22Rv1 (cell line): ENCODE data around the gene AP3M1.
"Not testable (repeated sequence)": the region's sequence is repeated elsewhere in the genome, so short reads cannot be mapped to it uniquely, and the experiment has no call there.

Experiments
- H3K27ac ChIP-seq: fragments of 450-650 bp; 2 replicates; pipeline ENCODE4 v1.5.1; 2017
- ZFX ChIP-seq: fragments of 450-650 bp; IDR thresholded peaks from 2 replicates; pipeline ENCODE4 v1.6.1; 2017; ENCODE audit warnings: antibody characterized with exemption, borderline replicate concordance
- TF ChIP-seq, protein P1 (sequence below): fragments of 450-650 bp; IDR thresholded peaks from 2 replicates; pipeline ENCODE4 v1.5.1; 2017; ENCODE audit warnings: mild to moderate bottlenecking

The AP3M1 gene

DNA sequence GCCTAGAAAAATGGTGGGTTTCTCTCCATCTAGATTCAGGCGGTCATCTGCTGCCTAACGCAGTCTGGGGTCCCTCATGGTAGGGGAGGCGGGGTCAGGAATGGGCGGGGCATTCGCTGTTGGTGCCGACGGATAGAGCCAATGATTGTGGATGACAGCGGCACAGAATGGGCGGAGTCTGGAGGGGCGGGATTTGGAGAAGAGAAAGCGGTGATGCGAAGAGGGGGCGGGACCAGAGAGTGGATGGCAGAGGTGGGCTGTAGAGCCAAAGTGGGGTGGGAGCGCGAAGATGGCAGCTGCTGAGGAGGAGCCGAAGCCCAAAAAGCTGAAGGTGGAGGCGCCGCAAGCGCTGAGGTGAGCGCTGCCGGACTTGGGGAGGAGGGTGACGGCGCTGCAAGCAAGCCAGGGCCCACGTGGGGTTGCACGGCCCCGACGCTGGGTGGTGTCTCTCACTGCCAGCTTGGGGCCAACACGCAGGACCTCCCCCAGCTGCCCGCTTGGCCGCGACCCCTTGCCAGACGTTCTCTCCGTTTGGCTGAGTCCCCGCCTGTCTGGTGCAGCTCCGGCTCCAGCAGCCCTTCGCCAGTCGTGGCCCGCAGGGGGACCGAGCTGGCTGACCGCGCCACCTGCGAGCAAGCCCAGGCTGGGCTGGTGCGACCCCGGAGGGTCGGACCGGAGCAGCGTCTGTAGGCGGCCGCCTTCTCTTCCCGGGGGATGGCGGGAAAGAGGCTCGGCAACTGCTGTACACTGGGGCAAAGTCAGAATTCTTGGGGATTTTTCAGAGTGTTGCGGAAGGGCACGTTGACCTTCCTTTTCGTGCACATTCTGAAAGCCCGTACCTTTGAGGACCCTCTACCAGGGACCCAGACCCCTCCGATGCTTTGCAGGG, 606 bp upstream of the AP3M1 start, which contains the start of gene ADK:
Gene ADK, plus strand, starts transcription at position 232 of the 889 bp plus-strand sequence. Its CDS starts 58 bp downstream, at position 290.
- TF ChIP-seq, protein P1, sequence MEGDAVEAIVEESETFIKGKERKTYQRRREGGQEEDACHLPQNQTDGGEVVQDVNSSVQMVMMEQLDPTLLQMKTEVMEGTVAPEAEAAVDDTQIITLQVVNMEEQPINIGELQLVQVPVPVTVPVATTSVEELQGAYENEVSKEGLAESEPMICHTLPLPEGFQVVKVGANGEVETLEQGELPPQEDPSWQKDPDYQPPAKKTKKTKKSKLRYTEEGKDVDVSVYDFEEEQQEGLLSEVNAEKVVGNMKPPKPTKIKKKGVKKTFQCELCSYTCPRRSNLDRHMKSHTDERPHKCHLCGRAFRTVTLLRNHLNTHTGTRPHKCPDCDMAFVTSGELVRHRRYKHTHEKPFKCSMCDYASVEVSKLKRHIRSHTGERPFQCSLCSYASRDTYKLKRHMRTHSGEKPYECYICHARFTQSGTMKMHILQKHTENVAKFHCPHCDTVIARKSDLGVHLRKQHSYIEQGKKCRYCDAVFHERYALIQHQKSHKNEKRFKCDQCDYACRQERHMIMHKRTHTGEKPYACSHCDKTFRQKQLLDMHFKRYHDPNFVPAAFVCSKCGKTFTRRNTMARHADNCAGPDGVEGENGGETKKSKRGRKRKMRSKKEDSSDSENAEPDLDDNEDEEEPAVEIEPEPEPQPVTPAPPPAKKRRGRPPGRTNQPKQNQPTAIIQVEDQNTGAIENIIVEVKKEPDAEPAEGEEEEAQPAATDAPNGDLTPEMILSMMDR: peak; percentile 46
- TF ChIP-seq ZFX: no peak
- peak within 1 kb of the TSS; percentile 93 for H3K27ac ChIP-seq

DNA sequence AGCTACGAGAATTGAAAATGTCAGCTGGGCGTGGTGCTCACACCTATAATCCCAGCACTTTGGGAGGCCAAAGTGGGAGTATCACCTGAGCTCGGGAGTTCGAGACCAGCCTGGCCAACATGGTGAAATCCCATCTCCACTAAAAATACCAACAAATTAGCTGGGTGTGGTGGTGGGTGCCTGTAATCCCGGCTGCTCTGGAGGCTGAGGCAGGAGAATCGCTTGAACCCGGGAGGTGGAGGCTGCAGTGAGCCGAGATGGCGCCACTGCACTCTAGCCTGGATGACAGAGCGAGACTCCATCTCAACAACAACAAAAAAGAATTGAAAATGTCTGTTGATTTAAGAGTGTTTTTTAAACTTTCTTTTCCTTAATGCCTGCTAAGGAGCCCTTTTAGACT, 3.6 kb downstream of the AP3M1 start:
- H3K27ac ChIP-seq: not testable (repeated sequence)

DNA sequence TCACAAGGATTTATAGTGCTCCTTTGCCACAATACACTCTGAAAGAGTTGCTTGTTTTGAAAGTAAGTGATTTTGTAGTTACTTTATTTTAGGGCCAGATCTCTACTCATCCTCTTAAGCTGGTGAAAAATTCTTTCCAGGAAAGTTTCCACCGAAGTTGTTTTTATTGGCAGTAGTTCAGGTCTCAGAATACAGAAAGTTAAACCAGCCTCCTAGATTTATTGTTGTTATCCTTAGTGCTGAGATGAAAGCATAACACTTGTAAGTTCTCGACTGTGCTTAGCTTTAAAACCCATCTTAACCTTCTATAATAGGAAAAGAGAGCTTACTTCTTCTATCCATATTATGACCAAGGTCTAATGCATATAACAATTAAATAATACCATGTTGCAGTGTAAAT, 5.5 kb downstream of the AP3M1 start:
- no peak overlapping the region for H3K27ac ChIP-seq
- TF ChIP-seq ZFX: no peak
- TF ChIP-seq, protein P1: no peak

DNA sequence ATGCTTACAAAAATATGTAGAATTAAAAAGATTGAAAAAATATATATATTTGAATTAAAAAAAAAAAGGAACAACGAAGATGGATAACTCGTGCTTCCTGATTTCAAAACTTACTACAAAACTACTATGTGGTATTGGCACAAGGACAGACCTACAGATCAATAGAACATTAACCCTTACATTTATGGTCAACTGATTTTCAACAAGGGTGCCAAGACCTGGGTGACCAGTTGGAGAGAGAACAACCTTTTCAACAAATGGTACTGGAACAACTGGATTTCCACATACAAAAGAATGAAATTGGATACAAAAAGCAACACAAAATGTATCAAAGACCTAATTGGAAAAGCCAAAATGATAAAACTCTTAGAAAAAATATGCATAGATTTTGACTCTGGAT, 10.1 kb downstream of the AP3M1 start:
- H3K27ac ChIP-seq: no peak overlapping the region
- TF ChIP-seq, protein P1: no peak
- TF ChIP-seq ZFX: no peak

DNA sequence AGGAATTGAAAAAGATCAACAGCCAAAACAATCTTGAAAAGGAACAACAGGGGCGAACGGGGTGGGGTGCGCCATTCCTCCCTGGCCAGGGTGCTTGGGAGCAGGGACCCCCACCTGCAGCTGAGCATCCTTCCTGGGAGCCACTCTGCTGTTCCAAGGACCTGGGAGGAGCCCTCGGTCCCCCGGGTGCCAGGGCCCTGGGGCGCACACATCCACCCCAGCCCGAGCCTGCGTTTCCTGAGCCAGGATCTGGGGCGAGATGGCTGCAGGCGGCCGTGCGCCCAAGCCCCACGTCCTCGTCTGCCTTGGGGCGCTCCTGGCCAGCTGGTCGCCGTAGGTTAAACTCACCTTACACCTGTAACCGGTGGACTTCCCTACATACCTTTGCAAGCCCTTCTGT, 10.6 kb downstream of the AP3M1 start:
- no peak for TF ChIP-seq ZFX
- TF ChIP-seq, protein P1: no peak
- no peak overlapping the region for H3K27ac ChIP-seq

DNA sequence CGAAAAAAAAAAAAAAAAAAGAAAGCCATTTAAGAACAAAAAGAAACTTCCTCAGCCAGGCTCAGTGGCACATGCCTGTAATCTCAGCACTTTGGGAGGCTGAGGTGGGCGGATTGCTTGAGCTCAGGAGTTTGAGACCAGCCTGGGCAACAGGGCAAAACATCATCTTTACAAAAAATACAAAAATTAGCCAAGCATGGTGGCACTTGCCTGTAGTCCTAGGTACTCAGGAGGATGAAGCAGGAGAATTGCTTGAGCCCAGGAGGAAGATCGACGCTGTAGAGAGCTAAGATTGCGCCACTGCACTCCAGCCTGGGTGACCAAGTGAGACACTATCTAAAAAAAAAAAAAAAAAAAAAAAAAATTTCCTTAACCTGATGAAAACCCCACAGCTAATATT, 12.0 kb downstream of the AP3M1 start:
- H3K27ac ChIP-seq: not testable (repeated sequence)

DNA sequence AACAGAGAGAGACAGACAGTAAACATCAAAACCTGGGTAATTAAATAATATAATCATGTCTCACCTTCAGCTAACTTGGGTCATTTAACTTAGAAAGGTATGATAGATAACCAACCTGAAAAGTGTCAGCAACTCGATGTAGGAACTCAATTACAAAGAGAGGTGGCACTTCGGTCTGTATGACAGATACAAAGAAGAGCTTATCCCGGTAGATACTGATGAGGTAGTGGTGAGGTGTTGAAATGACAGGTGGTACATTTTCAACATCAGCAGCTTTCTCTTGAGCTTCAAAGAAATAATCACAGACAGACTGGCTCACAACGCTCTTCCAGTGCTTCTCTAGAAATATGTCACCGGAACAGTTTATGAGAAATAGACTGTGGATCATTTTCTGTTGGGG, 12.6 kb downstream of the AP3M1 start:
- H3K27ac ChIP-seq: no peak overlapping the region
- TF ChIP-seq, protein P1: no peak
- TF ChIP-seq ZFX: no peak

DNA sequence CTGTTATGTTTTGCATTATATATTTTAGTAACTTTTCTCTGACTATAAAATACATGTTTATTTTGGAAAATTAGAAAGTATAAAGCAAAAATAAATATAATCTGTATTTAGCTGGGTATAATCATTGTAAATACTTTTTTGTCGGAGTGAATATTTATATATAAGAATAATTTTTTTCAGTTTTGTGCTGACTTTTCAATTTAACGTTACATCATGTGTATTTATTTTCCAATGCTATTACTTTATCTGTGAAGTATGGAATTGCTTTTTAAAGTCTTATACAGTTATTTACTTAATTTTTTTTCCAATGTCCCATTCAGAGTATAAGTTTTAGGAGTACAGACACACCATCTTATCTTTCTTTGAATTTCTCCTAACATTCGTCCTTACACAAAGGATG, 15.2 kb downstream of the AP3M1 start:
- no peak for TF ChIP-seq ZFX
- TF ChIP-seq, protein P1: no peak

More for the DNA sequence above, 15.2 kb downstream of the AP3M1 start:
- no peak overlapping the region for H3K27ac ChIP-seq
